ENCODE measurements around the gene ACAP1.
"Not testable (repeated sequence)": the region's sequence is repeated elsewhere in the genome, so short reads cannot be mapped to it uniquely, and the experiment has no call there.

The ACAP1 gene

GRCh38 chr17:7356072-7356549 is 19.8 kb downstream of the ACAP1 start:
- DNase-seq = peak; percentile 87 to 91

DNA sequence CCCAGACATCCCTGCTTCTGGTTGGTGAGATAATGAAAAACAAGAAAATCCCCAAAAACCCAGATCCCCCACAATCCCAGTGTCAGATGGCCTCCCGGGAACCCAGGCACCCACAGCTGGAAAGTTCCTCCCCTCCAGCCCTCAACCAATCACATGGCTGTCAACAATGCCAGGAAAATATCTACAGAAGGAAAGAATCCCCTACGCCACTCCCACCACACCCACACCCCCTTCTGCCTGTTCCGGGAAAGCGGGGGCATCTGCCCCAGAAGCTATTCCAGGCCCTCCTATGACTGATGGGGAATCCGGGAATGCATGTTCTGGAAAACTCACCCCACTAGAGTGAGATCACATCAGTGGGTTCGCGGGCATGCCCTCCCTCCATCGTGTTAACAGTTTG is 20.4 kb downstream of the ACAP1 start:
- no peak for DNase-seq

DNA sequence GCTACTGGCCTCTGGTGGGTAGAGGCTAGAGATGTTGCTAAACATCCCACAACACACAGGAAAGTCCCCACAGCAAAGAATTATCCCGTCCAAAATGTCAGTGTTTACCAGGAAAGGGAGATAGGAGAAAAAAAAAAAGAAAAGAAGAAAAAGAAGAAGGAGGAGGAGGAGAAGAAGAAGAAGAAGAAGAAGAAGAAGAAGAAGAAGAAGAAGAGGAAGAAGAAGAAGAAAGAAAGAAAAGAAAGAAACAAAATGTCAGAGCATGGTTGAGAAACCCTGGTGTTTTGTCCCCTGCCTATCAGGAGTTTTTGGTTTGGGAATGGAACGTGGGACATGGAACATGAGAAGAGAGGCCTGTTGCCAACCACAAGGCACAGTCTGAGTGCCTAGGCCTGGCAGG is 21.1 kb downstream of the ACAP1 start:
- no peak for DNase-seq

DNA sequence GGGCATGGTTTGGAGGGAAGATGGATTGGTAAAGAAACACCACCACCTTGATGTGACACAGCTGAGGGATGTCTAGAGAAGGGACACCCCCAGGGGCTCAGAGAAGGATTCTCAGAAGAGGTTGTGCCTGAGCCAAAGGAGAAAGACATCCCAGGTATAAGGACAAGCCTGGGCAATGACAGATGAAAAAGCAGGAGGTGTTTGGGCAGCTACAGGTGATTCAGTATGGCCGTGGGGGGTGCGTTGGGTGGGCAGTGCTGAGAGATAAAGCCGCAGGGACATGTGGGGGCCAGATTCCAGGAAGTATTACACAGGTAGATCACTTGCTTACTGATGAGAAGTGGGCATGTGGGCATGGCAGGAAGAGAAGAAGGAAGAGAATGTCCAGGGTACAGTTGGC is 25.6 kb downstream of the ACAP1 start:
- DNase-seq = no peak

- DNase-seq = no peak
These were observed 27.0 kb downstream of the ACAP1 start for GRCh38 chr17:7363311-7363710.

DNA sequence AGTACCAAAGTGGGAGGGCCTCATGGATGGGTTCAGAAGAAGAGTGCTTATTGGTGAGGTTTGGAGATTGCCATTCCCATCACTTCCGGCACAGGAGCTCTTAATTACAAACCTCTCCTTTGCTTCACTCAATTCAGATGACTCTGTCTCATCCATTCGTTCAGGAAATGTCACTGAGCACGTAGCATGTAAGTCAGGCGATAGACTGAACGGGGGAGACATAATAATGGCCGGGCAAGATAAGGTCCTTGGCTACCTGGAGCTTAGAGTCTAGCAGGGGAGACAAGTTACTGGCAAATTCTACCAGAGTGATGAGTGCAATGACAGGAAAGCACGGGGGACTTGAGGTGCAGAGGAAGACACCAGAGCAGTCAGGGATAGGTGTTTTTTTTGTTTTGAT is 29.6 kb downstream of the ACAP1 start:
- DNase-seq = not testable (repeated sequence)

- DNase-seq = no peak
These were observed 30.8 kb downstream of the ACAP1 start for GRCh38 chr17:7367083-7367482.

DNA sequence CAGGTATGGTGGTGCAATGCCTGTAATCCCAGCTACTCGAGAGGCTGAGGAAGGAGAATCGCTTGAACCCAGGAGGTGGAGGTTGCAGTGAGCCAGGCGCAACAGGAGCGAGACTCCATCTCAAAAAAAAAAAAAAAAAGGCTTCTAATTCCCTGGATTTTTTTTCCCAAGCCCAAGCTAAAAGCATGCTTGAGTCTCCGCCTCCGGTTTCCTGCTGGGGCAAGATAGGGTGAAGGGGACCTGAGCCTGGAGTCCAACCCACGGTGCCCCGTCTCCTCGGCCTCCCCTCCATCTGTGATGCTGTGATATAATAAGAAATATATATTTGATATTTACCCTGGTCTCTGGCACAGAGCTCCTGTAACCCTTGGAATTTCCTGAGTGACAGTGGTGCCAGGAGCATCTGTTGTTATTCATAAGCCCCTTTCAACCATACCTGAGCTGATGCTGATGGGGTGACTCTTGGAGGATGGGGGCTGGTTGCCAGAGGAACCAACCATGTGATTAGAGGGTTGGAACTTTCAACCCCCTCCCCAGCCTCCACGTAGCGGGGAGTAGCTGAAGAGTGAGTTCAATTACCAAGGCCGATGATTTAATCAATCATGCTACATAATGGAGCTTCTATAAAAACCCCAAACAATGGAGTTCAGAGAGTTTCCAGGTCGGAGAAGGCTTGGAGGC is 31.7 kb downstream of the ACAP1 start:
- no peak for DNase-seq

- not testable (repeated sequence) for DNase-seq
These were observed 32.3 kb downstream of the ACAP1 start for GRCh38 chr17:7368599-7368994.

DNA sequence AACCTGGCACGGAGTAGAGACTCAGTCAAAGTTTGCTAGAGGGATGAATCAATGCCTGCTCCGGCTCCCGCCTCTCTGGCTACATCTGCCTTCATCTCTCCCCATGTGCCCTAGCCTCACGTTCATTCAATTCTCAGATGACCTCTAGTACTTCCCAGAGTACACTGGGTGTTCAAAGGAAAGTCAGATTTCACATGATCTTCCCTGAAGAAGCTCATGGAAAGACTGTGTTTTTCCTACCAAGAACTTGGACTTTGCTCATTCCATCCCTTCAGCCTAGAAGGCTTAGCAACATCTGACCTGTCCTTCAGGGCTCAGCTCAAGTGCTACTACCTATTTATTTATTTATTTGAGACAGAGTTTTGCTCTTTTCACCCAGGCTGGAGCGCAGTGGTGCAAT is 33.5 kb downstream of the ACAP1 start:
- no peak for DNase-seq

DNA sequence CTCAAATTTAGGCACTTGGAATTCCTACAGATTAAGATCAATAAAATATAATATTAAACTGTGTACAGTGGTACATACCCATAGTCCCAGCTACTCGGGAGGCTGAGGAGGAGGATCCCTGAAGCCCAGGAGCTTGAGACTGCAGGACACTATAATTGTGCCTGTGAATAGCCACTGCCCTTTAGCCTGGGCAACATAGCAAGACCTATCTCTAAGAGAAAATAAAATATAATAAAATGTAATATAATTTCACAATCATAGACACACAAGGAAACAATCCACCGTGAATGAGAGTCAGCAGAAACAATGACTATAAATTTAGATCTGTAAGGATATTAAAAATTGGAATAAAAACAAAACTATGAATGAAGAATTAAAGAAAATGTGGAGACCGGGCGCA is 34.5 kb downstream of the ACAP1 start:
- DNase-seq = no peak

DNA sequence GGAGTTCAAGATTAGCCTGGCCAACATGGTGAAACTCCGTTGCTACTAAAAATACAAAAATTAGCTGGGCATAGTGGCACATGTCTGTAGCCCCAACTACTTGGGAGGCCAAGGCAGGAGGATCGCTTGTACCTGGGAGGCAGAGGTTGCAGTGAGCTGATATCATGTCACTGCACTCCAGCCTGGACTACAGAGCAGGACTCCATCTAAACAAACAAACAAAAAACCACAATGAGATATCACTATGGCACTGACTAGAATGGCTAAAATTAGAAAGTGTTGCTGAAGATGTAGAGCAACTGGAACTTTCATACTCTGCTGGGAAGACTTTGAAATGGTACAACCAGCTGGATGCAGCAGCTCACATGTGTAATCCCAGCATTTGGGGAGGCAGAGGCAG is 38.0 kb downstream of the ACAP1 start:
- no peak for DNase-seq

DNA sequence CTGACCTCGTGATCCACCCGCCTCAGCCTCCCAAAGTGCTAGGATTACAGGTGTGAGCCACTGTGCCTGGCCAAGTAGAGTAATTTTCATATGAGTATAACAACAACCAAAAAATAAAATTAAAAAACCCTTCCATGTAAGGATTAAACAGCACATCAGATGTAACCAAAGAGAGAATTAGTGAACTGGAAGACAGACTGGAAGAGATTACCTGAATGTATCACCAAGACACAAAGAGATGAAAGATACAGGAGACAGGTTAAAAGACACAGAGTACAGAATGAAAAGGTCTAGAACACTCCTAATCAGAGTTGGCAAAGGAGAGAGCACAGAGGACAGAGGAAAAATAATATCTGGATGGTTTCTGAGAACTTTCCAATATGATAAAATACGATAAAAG is 42.8 kb downstream of the ACAP1 start:
- DNase-seq = no peak

- no peak for DNase-seq
These were observed 44.0 kb downstream of the ACAP1 start for GRCh38 chr17:7380321-7380720.

GRCh38 chr17:7380855-7381683 is 44.7 kb downstream of the ACAP1 start, which contains the start of gene TNK1:
TSS of gene TNK1 (plus strand) at chr17:7381089. CDS start at chr17:7382927, 1,838 bp downstream.
- DNase-seq = no peak

GRCh38 chr17:7382901-7383300 is 46.6 kb downstream of the ACAP1 start:
- no peak for DNase-seq

GRCh38 chr17:7383371-7383741 is 47.0 kb downstream of the ACAP1 start:
- DNase-seq = no peak

DNA sequence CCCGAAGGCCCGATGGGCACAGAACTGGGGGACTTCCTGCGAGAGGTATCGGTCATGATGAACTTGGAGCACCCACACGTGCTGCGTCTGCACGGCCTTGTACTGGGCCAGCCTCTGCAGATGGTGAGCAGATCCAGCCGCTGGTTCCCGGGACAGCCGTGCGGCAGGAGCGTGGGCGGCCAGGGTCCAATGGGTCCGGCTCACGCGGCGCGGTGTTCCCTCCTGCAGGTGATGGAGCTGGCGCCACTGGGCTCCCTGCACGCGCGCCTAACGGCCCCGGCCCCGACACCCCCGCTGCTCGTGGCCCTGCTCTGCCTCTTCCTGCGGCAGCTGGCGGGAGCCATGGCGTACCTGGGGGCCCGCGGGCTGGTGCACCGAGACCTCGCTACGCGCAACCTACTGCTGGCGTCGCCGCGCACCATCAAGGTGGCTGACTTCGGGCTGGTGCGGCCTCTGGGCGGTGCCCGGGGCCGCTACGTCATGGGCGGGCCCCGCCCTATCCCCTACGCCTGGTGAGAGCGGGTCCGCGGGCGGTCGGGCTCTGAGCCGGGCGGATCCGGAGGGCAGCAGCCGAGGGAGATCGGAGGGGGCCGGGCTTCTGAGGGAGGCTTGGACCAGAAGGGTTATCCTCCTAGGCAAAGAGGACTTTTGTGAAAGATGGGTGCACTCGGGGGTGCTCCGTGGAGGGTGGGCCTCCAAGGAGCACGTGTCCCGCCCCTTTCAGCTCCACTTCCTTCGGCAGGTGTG is 47.6 kb downstream of the ACAP1 start:
- DNase-seq = peak; percentile 77 to 83

- no peak for DNase-seq
These were observed 48.3 kb downstream of the ACAP1 start for GRCh38 chr17:7384489-7385081.

- no peak for DNase-seq
These were observed 52.5 kb downstream of the ACAP1 start for GRCh38 chr17:7388856-7389255.

GRCh38 chr17:7389924-7390910 is 53.9 kb downstream of the ACAP1 start:
- DNase-seq = no peak

GRCh38 chr17:7391307-7391706 is 55.0 kb downstream of the ACAP1 start:
- no peak for DNase-seq
